OCI-LY1 (cell line): ENCODE results near the gene MPC2.

Experiments used
- H2AFZ ChIP-seq: fragments of 200-600 bp; sonication (generic), shearing (Covaris generic); 2 replicates; pipeline ENCODE4 v1.6.0; 2014; ENCODE audit warnings: antibody characterized with exemption, mild to moderate bottlenecking, low read length
- H3F3A ChIP-seq: fragments of 200-600 bp; sonication (generic), shearing (Covaris generic); 2 replicates; pipeline ENCODE4 v1.6.0; 2014; ENCODE audit warnings: mild to moderate bottlenecking, antibody characterized with exemption, low read length, moderate library complexity; ENCODE audit not compliant: insufficient read depth
- H3K27ac ChIP-seq: fragments of 200-600 bp; sonication (generic); 2 replicates; pipeline ENCODE4 v1.5.1; 2014; ENCODE audit warnings: low read length, mixed run types, mild to moderate bottlenecking, low read depth; ENCODE audit not compliant: poor library complexity, severe bottlenecking
- H3K27me3 ChIP-seq: fragments of 200-600 bp; sonication (generic); 2 replicates; pipeline ENCODE4 v1.6.0; 2014; ENCODE audit warnings: antibody characterized with exemption, mild to moderate bottlenecking, low read length, moderate library complexity; ENCODE audit not compliant: insufficient read depth
- H3K36me3 ChIP-seq: fragments of 200-600 bp; sonication (generic); 2 replicates; pipeline ENCODE4 v1.6.1; 2014; ENCODE audit warnings: mild to moderate bottlenecking, antibody characterized with exemption, low read length, moderate library complexity, mixed read lengths; ENCODE audit not compliant: insufficient read depth
- H3K4me1 ChIP-seq: fragments of 200-600 bp; sonication (generic); 2 replicates; pipeline ENCODE4 v1.5.1; 2014; ENCODE audit warnings: mild to moderate bottlenecking, low read length, moderate library complexity; ENCODE audit not compliant: insufficient read depth, severe bottlenecking
- H3K4me2 ChIP-seq: fragments of 200-600 bp; sonication (generic), shearing (Covaris generic); 2 replicates; pipeline ENCODE4 v1.6.1; 2014; ENCODE audit warnings: low read length
- H3K4me3 ChIP-seq: fragments of 200-600 bp; sonication (generic); 2 replicates; pipeline ENCODE4 v1.5.1; 2014; ENCODE audit warnings: low read length, low read depth, mild to moderate bottlenecking, mixed read lengths; ENCODE audit not compliant: poor library complexity, severe bottlenecking
- H3K79me2 ChIP-seq: fragments of 200-600 bp; shearing (Covaris generic); 2 replicates; pipeline ENCODE4 v1.6.1; 2016; ENCODE audit warnings: mixed run types, low read length, mixed read lengths; ENCODE audit not compliant: insufficient read depth
- H3K9ac ChIP-seq: fragments of 200-600 bp; sonication (generic), shearing (Covaris generic); 2 replicates; pipeline ENCODE4 v1.6.1; 2014; ENCODE audit warnings: mild to moderate bottlenecking, low read length, mixed read lengths
- H3K9me2 ChIP-seq: fragments of 200-600 bp; sonication (generic), shearing (Covaris generic); 2 replicates; pipeline ENCODE4 v1.6.1; 2014; ENCODE audit warnings: low read depth, mild to moderate bottlenecking, low read length, mixed read lengths
- H3K9me3 ChIP-seq: fragments of 200-600 bp; shearing (Covaris generic); 2 replicates; pipeline ENCODE4 v1.6.1; 2014; ENCODE audit warnings: low read length, mixed read lengths
- H4K20me1 ChIP-seq: fragments of 200-600 bp; sonication (generic), shearing (Covaris generic); 2 replicates; pipeline ENCODE4 v1.6.0; 2016; ENCODE audit warnings: mild to moderate bottlenecking, low read length; ENCODE audit not compliant: insufficient read depth
- EZH2 ChIP-seq: fragments of 200-600 bp; sonication (generic), shearing (Covaris generic); IDR thresholded peaks from 2 replicates; pipeline ENCODE4 v1.8.0; 2017; ENCODE audit warnings: borderline replicate concordance, mixed run types, mild to moderate bottlenecking, antibody characterized with exemption, low read length, moderate library complexity, mixed read lengths
- TF ChIP-seq, protein P1 (sequence below): fragments of 200-600 bp; sonication (generic), shearing (Covaris generic); IDR thresholded peaks from 2 replicates; pipeline ENCODE4 v1.5.1; 2017; ENCODE audit warnings: mild to moderate bottlenecking, antibody characterized with exemption, low read length, moderate library complexity, mixed read lengths

The MPC2 gene

GRCh38 chr1:167881069-167881468, 55.8 kb downstream of the MPC2 start:
- Histone ChIP-seq H3K9me2 (no peaks in the 10 kb centered on the region), H3K9me3 (no peaks in the 10 kb centered on the region), H3K27ac (no peak overlapping the region), H3K9ac (no peak overlapping the region), H4K20me1 (no peaks in the 10 kb centered on the region), H2AFZ (no peak overlapping the region), H3K36me3 (no peaks in the 10 kb centered on the region), H3K4me3 (no peak overlapping the region), H3K27me3 (no peaks in the 10 kb centered on the region), H3K4me1 (no peaks in the 10 kb centered on the region), H3K79me2 (no peaks in the 10 kb centered on the region), H3F3A (no peaks in the 10 kb centered on the region), H3K4me2 (no peak overlapping the region)
- TF ChIP-seq EZH2 = no peak
- TF ChIP-seq, protein P1, sequence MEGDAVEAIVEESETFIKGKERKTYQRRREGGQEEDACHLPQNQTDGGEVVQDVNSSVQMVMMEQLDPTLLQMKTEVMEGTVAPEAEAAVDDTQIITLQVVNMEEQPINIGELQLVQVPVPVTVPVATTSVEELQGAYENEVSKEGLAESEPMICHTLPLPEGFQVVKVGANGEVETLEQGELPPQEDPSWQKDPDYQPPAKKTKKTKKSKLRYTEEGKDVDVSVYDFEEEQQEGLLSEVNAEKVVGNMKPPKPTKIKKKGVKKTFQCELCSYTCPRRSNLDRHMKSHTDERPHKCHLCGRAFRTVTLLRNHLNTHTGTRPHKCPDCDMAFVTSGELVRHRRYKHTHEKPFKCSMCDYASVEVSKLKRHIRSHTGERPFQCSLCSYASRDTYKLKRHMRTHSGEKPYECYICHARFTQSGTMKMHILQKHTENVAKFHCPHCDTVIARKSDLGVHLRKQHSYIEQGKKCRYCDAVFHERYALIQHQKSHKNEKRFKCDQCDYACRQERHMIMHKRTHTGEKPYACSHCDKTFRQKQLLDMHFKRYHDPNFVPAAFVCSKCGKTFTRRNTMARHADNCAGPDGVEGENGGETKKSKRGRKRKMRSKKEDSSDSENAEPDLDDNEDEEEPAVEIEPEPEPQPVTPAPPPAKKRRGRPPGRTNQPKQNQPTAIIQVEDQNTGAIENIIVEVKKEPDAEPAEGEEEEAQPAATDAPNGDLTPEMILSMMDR = no peak

- no peaks in the 10 kb centered on the region for H3K4me1 ChIP-seq
- H3K27me3 ChIP-seq = no peaks in the 10 kb centered on the region
- H3K4me2 ChIP-seq = no peak overlapping the region
- H3K4me3 ChIP-seq = no peak overlapping the region
- no peak for TF ChIP-seq EZH2
- TF ChIP-seq, protein P1 = no peak
- no peak overlapping the region for H3K9ac ChIP-seq
- no peaks in the 10 kb centered on the region for H4K20me1 ChIP-seq
- H3K27ac ChIP-seq = no peak overlapping the region
- H3K36me3 ChIP-seq = no peaks in the 10 kb centered on the region
- no peak overlapping the region for H2AFZ ChIP-seq
- no peaks in the 10 kb centered on the region for H3K9me2 ChIP-seq
- H3F3A ChIP-seq = no peaks in the 10 kb centered on the region
- H3K79me2 ChIP-seq = no peaks in the 10 kb centered on the region
- H3K9me3 ChIP-seq = no peaks in the 10 kb centered on the region
Observed at GRCh38 chr1:167880580-167881021, 56.3 kb downstream of the MPC2 start.

GRCh38 chr1:167879508-167879907, 57.4 kb downstream of the MPC2 start:
- Histone ChIP-seq H3K9ac (no peak overlapping the region), H3K4me3 (no peak overlapping the region), H3K27ac (no peak overlapping the region), H4K20me1 (no peaks in the 10 kb centered on the region), H3F3A (no peaks in the 10 kb centered on the region), H3K27me3 (no peaks in the 10 kb centered on the region), H3K36me3 (no peaks in the 10 kb centered on the region), H2AFZ (no peak overlapping the region), H3K9me2 (no peaks in the 10 kb centered on the region), H3K4me2 (no peak overlapping the region), H3K4me1 (no peaks in the 10 kb centered on the region), H3K79me2 (no peaks in the 10 kb centered on the region), H3K9me3 (no peaks in the 10 kb centered on the region)
- TF ChIP-seq, protein P1 = no peak
- TF ChIP-seq EZH2 = no peak
